DMS53 treated with DMSO at 0.1 percent for 48 hours (cell line): ENCODE measurements around the gene CLTCL1.

Experiments used
- DNase-seq: peaks from one replicate; lab custom pipeline; 2025; ENCODE audit not compliant: unreplicated experiment; lab: John Stamatoyannopoulos, UW

The CLTCL1 gene

GRCh38 chr22:19197997-19198865 is 93.3 kb downstream of the CLTCL1 start:
- no peak for DNase-seq

- DNase-seq = no peak
Observed at GRCh38 chr22:19196841-19197612, 94.5 kb downstream of the CLTCL1 start.

GRCh38 chr22:19195796-19196731 is 95.5 kb downstream of the CLTCL1 start:
- DNase-seq = no peak

- DNase-seq = no peak
Observed at GRCh38 chr22:19194766-19195536, 96.6 kb downstream of the CLTCL1 start.

GRCh38 chr22:19193879-19194278 is 97.6 kb downstream of the CLTCL1 start:
- no peak for DNase-seq

- DNase-seq = no peak
Observed at GRCh38 chr22:19187716-19188563, 103.6 kb downstream of the CLTCL1 start.

- no peak for DNase-seq
Observed at GRCh38 chr22:19184276-19184997, 107.1 kb downstream of the CLTCL1 start.

GRCh38 chr22:19183216-19183615 is 108.3 kb downstream of the CLTCL1 start:
- DNase-seq = no peak

- no peak for DNase-seq
Observed at GRCh38 chr22:19182472-19183157, 108.9 kb downstream of the CLTCL1 start.

GRCh38 chr22:19181786-19182471 is 109.6 kb downstream of the CLTCL1 start:
- DNase-seq = no peak

GRCh38 chr22:19180740-19181410 is 110.6 kb downstream of the CLTCL1 start:
- DNase-seq = no peak

GRCh38 chr22:19180234-19180633 is 111.3 kb downstream of the CLTCL1 start:
- DNase-seq = no peak

GRCh38 chr22:19179497-19180048 is 111.9 kb downstream of the CLTCL1 start:
- peak; percentile 34 for DNase-seq

GRCh38 chr22:19178657-19179496 is 112.6 kb downstream of the CLTCL1 start, which contains the start of gene SLC25A1:
Gene SLC25A1, minus strand, starts transcription at chr22:19178736. Its CDS starts 63 bp downstream, at chr22:19178673.
- DNase-seq = peak; percentile 20

- DNase-seq = no peak
Observed at GRCh38 chr22:19178065-19178656, 113.4 kb downstream of the CLTCL1 start.
